K562 (cell line): ENCODE measurements around the gene UBR3.

Experiments
- TAF1 ChIP-seq: IDR thresholded peaks from 2 replicates; pipeline ENCODE4 v1.6.1; 2011; ENCODE audit warnings: mild to moderate bottlenecking, low read length, moderate library complexity; ENCODE audit not compliant: insufficient read depth, control insufficient read depth, severe bottlenecking; ENCODE audit errors: extremely low read depth
- ZBTB8A ChIP-seq: fragments of 450-650 bp; IDR thresholded peaks from 2 replicates; pipeline ENCODE4 v1.6.1; 2018; ENCODE audit warnings: mild to moderate bottlenecking, moderate library complexity; ENCODE audit not compliant: partially characterized antibody
- ZFX ChIP-seq: sonication (generic); formaldehyde crosslinking; IDR thresholded peaks from 2 replicates; pipeline ENCODE4 v1.8.0; 2022; ENCODE audit warnings: mild to moderate bottlenecking, missing genetic modification reagents, moderate library complexity

DNA sequence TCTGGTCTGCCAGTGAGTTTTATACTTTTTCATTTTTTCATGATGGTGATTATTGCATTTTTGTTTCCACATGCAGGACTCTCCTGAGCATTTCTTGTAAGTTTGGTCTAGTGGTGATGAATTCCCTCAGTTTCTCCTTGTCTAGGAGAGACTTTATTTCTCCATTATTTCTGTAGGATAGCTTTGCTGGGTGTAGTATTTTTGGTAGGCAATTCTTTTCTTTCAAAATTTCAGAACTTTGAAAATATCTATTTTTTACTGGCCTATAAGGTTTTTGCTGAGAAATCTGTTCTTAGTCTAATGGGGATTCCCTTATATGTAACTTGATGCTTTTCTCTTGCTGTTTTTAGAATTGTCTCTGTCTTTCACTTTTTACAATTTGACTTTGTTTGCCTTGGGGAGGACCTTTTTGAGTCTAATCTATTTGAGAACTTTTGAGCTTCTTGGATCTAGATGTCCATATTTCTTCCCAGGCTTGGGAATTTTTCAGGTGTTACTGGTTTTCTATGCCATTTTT lies 149.1 kb downstream of the UBR3 start:
- TF ChIP-seq TAF1 (no peak), ZFX (CRISPR knock-in tag) (no peak), ZBTB8A (no peak)
